Measurements from ENCODE around the gene WDR44.

DNA sequence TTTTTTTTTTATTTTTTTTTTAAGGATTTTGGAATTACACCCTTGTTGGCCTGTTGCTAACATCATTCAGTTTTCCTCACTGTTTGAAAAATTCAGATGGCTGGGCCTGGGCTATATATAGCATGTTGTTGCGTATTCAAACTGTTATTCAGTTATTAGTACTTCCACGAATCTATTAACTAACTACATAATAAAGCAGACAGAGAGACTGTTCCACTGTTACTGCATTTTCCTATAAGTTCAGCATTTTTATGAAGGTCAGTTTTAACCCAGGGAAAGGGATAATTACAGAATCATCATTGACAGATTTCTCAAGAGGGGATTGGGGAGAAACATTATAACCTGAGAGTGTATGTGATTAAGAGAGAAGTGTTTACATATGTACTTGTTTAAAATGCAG is 152.8 kb downstream of the WDR44 start:
- TF ChIP-seq, protein P1, sequence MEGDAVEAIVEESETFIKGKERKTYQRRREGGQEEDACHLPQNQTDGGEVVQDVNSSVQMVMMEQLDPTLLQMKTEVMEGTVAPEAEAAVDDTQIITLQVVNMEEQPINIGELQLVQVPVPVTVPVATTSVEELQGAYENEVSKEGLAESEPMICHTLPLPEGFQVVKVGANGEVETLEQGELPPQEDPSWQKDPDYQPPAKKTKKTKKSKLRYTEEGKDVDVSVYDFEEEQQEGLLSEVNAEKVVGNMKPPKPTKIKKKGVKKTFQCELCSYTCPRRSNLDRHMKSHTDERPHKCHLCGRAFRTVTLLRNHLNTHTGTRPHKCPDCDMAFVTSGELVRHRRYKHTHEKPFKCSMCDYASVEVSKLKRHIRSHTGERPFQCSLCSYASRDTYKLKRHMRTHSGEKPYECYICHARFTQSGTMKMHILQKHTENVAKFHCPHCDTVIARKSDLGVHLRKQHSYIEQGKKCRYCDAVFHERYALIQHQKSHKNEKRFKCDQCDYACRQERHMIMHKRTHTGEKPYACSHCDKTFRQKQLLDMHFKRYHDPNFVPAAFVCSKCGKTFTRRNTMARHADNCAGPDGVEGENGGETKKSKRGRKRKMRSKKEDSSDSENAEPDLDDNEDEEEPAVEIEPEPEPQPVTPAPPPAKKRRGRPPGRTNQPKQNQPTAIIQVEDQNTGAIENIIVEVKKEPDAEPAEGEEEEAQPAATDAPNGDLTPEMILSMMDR (IDR thresholded peaks at IDR 0.05) = no peak
- no peak for TF ChIP-seq CHD2 (IDR thresholded peaks at IDR 0.05; ENCODE audit: low read length, partially characterized antibody)
